HFF-Myc (cell line): Measurements from ENCODE around the gene NAXE.

Experiments used
- DNase-seq: peaks from one replicate; pipeline ENCODE4 v3.0.0-alpha.2; 2011; ENCODE audit warnings: low read depth; ENCODE audit errors: extremely low read depth
- H3K4me3 ChIP-seq: replicated peaks from 2 replicates; pipeline ENCODE4 v1.5.1; 2011; ENCODE audit warnings: low read depth, mild to moderate bottlenecking, control low read depth, low read length
- CTCF ChIP-seq: IDR thresholded peaks from 2 replicates; pipeline ENCODE4 v1.5.1; 2012; ENCODE audit warnings: mild to moderate bottlenecking, low read depth, low read length, control low read depth; ENCODE audit errors: missing control alignments

The NAXE gene

GRCh38 chr1:156616463-156616862 lies 24.9 kb downstream of the NAXE start:
- H3K4me3 ChIP-seq: no peak overlapping the region
- no peak for TF ChIP-seq CTCF
- DNase-seq: no peak

GRCh38 chr1:156618853-156619581 lies 27.4 kb downstream of the NAXE start, which contains the start of gene HAPLN2:
Gene HAPLN2, plus strand, starts transcription at chr1:156619415. Its CDS starts 4,076 bp downstream, at chr1:156623491.
- no peak for DNase-seq
- no peak within 1 kb of the TSS for H3K4me3 ChIP-seq
- TF ChIP-seq CTCF: peak; percentile 57

GRCh38 chr1:156619582-156619955 lies 28.0 kb downstream of the NAXE start:
- no peak for TF ChIP-seq CTCF
- H3K4me3 ChIP-seq: no peak overlapping the region
- DNase-seq: no peak

- no peak for TF ChIP-seq CTCF
- H3K4me3 ChIP-seq: no peak overlapping the region
- DNase-seq: no peak
Observed at GRCh38 chr1:156622581-156623297, 31.2 kb downstream of the NAXE start.

GRCh38 chr1:156623946-156624813 lies 32.6 kb downstream of the NAXE start:
- peak overlapping the region; percentile 22 for H3K4me3 ChIP-seq
- peak; percentile 48 for TF ChIP-seq CTCF
- DNase-seq: no peak

GRCh38 chr1:156624814-156625435 lies 33.3 kb downstream of the NAXE start:
- H3K4me3 ChIP-seq: no peak overlapping the region
- no peak for DNase-seq

More at GRCh38 chr1:156624814-156625435, 33.3 kb downstream of the NAXE start:
- TF ChIP-seq CTCF: no peak
